Parathyroid adenoma (tissue), 2 donors: ENCODE data around the gene FGF6.

Source experiments
- H2AFZ ChIP-seq: fragments of 300-600 bp; sonication (generic); one replicate; pipeline ENCODE4 v1.7.0; 2017; ENCODE audit warnings: antibody characterized with exemption, mild to moderate bottlenecking
- H3K27ac ChIP-seq: fragments of 300-600 bp; sonication (generic); one replicate; pipeline ENCODE4 v1.7.0; 2017
- H3K27me3 ChIP-seq: fragments of 300-600 bp; sonication (generic); one replicate; pipeline ENCODE4 v1.7.0; 2017; ENCODE audit warnings: low read length; ENCODE audit not compliant: control insufficient read depth, insufficient read depth
- H3K36me3 ChIP-seq: fragments of 300-600 bp; sonication (generic); one replicate; pipeline ENCODE4 v1.7.0; 2017; ENCODE audit warnings: low read length; ENCODE audit not compliant: control insufficient read depth, insufficient read depth
- H3K4me1 ChIP-seq: fragments of 300-600 bp; sonication (generic); one replicate; pipeline ENCODE4 v1.7.0; 2017; ENCODE audit warnings: control low read depth
- H3K4me2 ChIP-seq: fragments of 300-600 bp; sonication (generic); one replicate; pipeline ENCODE4 v1.7.0; 2017; ENCODE audit warnings: low read length
- H3K4me3 ChIP-seq: fragments of 300-600 bp; sonication (generic); one replicate; pipeline ENCODE4 v1.7.0; 2017; ENCODE audit warnings: low read depth, low read length
- H3K79me2 ChIP-seq: fragments of 300-600 bp; sonication (generic); one replicate; pipeline ENCODE4 v1.7.0; 2017; ENCODE audit warnings: control low read depth
- H3K9ac ChIP-seq: fragments of 300-600 bp; sonication (generic); one replicate; pipeline ENCODE4 v1.7.0; 2017; ENCODE audit warnings: mild to moderate bottlenecking
- H3K9me3 ChIP-seq: fragments of 300-600 bp; sonication (generic); one replicate; pipeline ENCODE4 v1.7.0; 2017; ENCODE audit warnings: low read length; ENCODE audit not compliant: control insufficient read depth
- CTCF ChIP-seq: fragments of 300-600 bp; sonication (generic); IDR thresholded peaks from one replicate; pipeline ENCODE4 v1.7.0; 2017; ENCODE audit warnings: antibody characterized with exemption, mild to moderate bottlenecking
- donor health status: primary hyperparathyroidism.

FGF6 gene

GRCh38 chr12:4418913-4419312 lies 26.7 kb downstream of the FGF6 start:
- Histone ChIP-seq H3K27ac (no peak overlapping the region), H2AFZ (no peak overlapping the region)
- TF ChIP-seq CTCF, result no peak

GRCh38 chr12:4417936-4418335 lies 27.7 kb downstream of the FGF6 start:
- H3K27ac ChIP-seq, result no peak overlapping the region

More at GRCh38 chr12:4418913-4419312, 26.7 kb downstream of the FGF6 start:
- Histone ChIP-seq H3K36me3 (no peaks in the 10 kb centered on the region), H3K4me3 (no peak overlapping the region), H3K4me2 (no peak overlapping the region), H3K4me1 (peaks cover 3% of the 10 kb centered on the region), H3K79me2 (no peaks in the 10 kb centered on the region), H3K27me3 (no peaks in the 10 kb centered on the region), H3K9me3 (no peaks in the 10 kb centered on the region), H3K9ac (no peak overlapping the region)

GRCh38 chr12:4417455-4417854 lies 28.2 kb downstream of the FGF6 start:
- Histone ChIP-seq H2AFZ (no peak overlapping the region), H3K27me3 (no peaks in the 10 kb centered on the region), H3K4me3 (no peak overlapping the region), H3K4me2 (no peak overlapping the region), H3K9me3 (no peaks in the 10 kb centered on the region), H3K9ac (no peak overlapping the region), H3K4me1 (peaks cover 3% of the 10 kb centered on the region), H3K79me2 (no peaks in the 10 kb centered on the region), H3K27ac (no peak overlapping the region), H3K36me3 (no peaks in the 10 kb centered on the region)
- TF ChIP-seq CTCF, result no peak

More at GRCh38 chr12:4417936-4418335, 27.7 kb downstream of the FGF6 start:
- Histone ChIP-seq H3K79me2 (no peaks in the 10 kb centered on the region), H3K9me3 (no peaks in the 10 kb centered on the region), H3K9ac (no peak overlapping the region), H3K4me2 (no peak overlapping the region), H3K4me3 (no peak overlapping the region), H3K36me3 (no peaks in the 10 kb centered on the region), H2AFZ (no peak overlapping the region), H3K27me3 (no peaks in the 10 kb centered on the region), H3K4me1 (peaks cover 3% of the 10 kb centered on the region)
- no peak for TF ChIP-seq CTCF

GRCh38 chr12:4416276-4416675 lies 29.3 kb downstream of the FGF6 start:
- H2AFZ ChIP-seq, result no peak overlapping the region
- H3K36me3 ChIP-seq, result no peaks in the 10 kb centered on the region
- no peak overlapping the region for H3K4me3 ChIP-seq
- no peaks in the 10 kb centered on the region for H3K79me2 ChIP-seq
- no peaks in the 10 kb centered on the region for H3K27me3 ChIP-seq
- H3K4me1 ChIP-seq, result peaks cover 3% of the 10 kb centered on the region
- H3K27ac ChIP-seq, result no peak overlapping the region
- no peak overlapping the region for H3K9ac ChIP-seq
- H3K4me2 ChIP-seq, result no peak overlapping the region
- no peak for TF ChIP-seq CTCF
- H3K9me3 ChIP-seq, result no peaks in the 10 kb centered on the region

GRCh38 chr12:4412465-4412864 lies 33.1 kb downstream of the FGF6 start:
- H3K36me3 ChIP-seq, result no peaks in the 10 kb centered on the region
- H3K79me2 ChIP-seq, result no peaks in the 10 kb centered on the region
- H3K27me3 ChIP-seq, result no peaks in the 10 kb centered on the region
- no peak overlapping the region for H3K4me2 ChIP-seq
- peaks cover 3% of the 10 kb centered on the region for H3K4me1 ChIP-seq
- H3K9ac ChIP-seq, result no peak overlapping the region
- no peak overlapping the region for H3K4me3 ChIP-seq
- TF ChIP-seq CTCF, result no peak
- no peaks in the 10 kb centered on the region for H3K9me3 ChIP-seq
- no peak overlapping the region for H3K27ac ChIP-seq
- no peak overlapping the region for H2AFZ ChIP-seq
